Endodermal cell (in vitro differentiated cells): ENCODE results near the gene GRID1. TPM values are rescaled to one million over a fixed set of nuclear protein-coding genes. Genes with fewer than 3 reads are reported as not detected.

ENCODE experiments used
- DNase-seq: peaks from one replicate; pipeline ENCODE4 v3.0.0-alpha.2; 2017
- H3K27ac ChIP-seq: 2 replicates; pipeline ENCODE4 v1.5.1; 2013; ENCODE audit warnings: mild to moderate bottlenecking, low read depth, low read length, moderate library complexity
- H3K27me3 ChIP-seq: 2 replicates; pipeline ENCODE4 v1.6.1; 2013; ENCODE audit warnings: mild to moderate bottlenecking, low read length, moderate library complexity; ENCODE audit not compliant: insufficient read depth, control insufficient read depth, poor library complexity, severe bottlenecking
- H3K36me3 ChIP-seq: 2 replicates; pipeline ENCODE4 v1.7.0; 2013; ENCODE audit warnings: mild to moderate bottlenecking, low read length, moderate library complexity; ENCODE audit not compliant: control insufficient read depth, insufficient read depth
- H3K4me1 ChIP-seq: one replicate; pipeline ENCODE4 v1.7.0; 2013; ENCODE audit warnings: low read length; ENCODE audit not compliant: control insufficient read depth, insufficient read depth
- H3K4me3 ChIP-seq: 2 replicates; pipeline ENCODE4 v1.5.1; 2013; ENCODE audit warnings: mild to moderate bottlenecking, low read length, moderate library complexity
- H3K9ac ChIP-seq: 2 replicates; pipeline ENCODE4 v1.6.1; 2013; ENCODE audit warnings: mild to moderate bottlenecking, low read length, moderate library complexity; ENCODE audit not compliant: poor library complexity, severe bottlenecking; ENCODE audit errors: extremely low read depth
- H3K9me3 ChIP-seq: 2 replicates; pipeline ENCODE4 v1.6.1; 2013; ENCODE audit warnings: mild to moderate bottlenecking, low read length, moderate library complexity; ENCODE audit not compliant: control insufficient read depth
- H3K27ac Mint-ChIP-seq: 2 replicates; pipeline ENCODE4 v1.8.0; 2020; ENCODE audit warnings: mixed read lengths
- H3K27me3 Mint-ChIP-seq: 2 replicates; pipeline ENCODE4 v1.8.0; 2021; ENCODE audit warnings: mild to moderate bottlenecking, mixed read lengths; ENCODE audit not compliant: insufficient read depth
- H3K36me3 Mint-ChIP-seq: 2 replicates; pipeline ENCODE4 v1.8.0; 2020; ENCODE audit warnings: low read depth, mixed read lengths
- H3K4me1 Mint-ChIP-seq: 2 replicates; pipeline ENCODE4 v1.8.0; 2020; ENCODE audit warnings: mixed read lengths
- H3K4me3 Mint-ChIP-seq: 2 replicates; pipeline ENCODE4 v1.8.0; 2020; ENCODE audit warnings: mild to moderate bottlenecking, moderate library complexity, mixed read lengths
- H3K9me3 Mint-ChIP-seq: 2 replicates; pipeline ENCODE4 v1.8.0; 2020; ENCODE audit warnings: mild to moderate bottlenecking, mixed read lengths
- WGBS, 2 experiments: methylation state at CpG; one replicate each; pipeline versions ENCODE4 v1.1.5 to v1.1.7; 2013; ENCODE audit warnings: missing lambda C conversion rate in 2 of 2, mixed read lengths in 1 of 2; ENCODE audit not compliant: insufficient coverage in 1 of 2, insufficient read length in 1 of 2; 5-methylcytosine and 5-hydroxymethylcytosine counted together
- total RNA-seq, 2 donors: library from RNA; stranded (reverse); fragmentation: NEBNext Ultra II Directional in 1 of 2; extraction: Animal tissue kit (Norgen Biotek cat#: 25700) in 1 of 2; gene quantifications; 2 replicates in 1 of 2; 3 replicates in 1 of 2; pipeline ENCODE4 v1.2.1, GENCODE V29; 2021
- TF ChIP-seq, protein P1 (sequence below): fragments of 200-600 bp; sonication (generic); conservative IDR thresholded peaks from 2 replicates; pipeline ENCODE4 v1.5.0; 2021; ENCODE audit warnings: antibody characterized with exemption, mild to moderate bottlenecking

The GRID1 gene
- total RNA-seq, 2 donors from 2014 or later, result 0.13 to 0.53 TPM

DNA sequence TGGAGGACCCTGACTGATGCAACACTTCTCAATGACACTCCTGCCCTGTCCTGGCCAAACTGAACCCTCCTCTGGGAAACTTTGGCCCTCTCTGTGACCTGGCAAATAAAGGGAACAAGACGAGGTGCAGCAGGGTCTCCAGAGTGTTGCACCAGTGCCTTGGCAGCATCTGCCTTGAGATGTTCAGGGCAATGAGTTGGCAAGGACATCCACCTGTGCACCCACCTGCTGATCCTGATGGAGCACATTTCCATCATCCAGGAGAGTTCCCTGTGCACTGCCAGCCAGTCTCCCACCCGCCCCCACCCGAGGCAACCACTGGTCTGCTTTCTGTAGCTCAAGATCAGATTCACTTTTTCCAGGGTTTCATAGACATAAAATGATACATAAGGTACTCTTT is 407.4 kb downstream of the GRID1 start:
- H3K36me3 Mint-ChIP-seq, result no peaks in the 10 kb centered on the region
- Histone ChIP-seq H3K36me3 (no peaks in the 10 kb centered on the region), H3K9ac (no peak overlapping the region), H3K27ac (no peak overlapping the region), H3K27me3 (no peaks in the 10 kb centered on the region), H3K4me1 (no peaks in the 10 kb centered on the region), H3K9me3 (no peaks in the 10 kb centered on the region), H3K4me3 (no peak overlapping the region)
- no peak for DNase-seq
- peaks cover 4% of the 10 kb centered on the region for H3K4me1 Mint-ChIP-seq
- TF ChIP-seq, protein P1, sequence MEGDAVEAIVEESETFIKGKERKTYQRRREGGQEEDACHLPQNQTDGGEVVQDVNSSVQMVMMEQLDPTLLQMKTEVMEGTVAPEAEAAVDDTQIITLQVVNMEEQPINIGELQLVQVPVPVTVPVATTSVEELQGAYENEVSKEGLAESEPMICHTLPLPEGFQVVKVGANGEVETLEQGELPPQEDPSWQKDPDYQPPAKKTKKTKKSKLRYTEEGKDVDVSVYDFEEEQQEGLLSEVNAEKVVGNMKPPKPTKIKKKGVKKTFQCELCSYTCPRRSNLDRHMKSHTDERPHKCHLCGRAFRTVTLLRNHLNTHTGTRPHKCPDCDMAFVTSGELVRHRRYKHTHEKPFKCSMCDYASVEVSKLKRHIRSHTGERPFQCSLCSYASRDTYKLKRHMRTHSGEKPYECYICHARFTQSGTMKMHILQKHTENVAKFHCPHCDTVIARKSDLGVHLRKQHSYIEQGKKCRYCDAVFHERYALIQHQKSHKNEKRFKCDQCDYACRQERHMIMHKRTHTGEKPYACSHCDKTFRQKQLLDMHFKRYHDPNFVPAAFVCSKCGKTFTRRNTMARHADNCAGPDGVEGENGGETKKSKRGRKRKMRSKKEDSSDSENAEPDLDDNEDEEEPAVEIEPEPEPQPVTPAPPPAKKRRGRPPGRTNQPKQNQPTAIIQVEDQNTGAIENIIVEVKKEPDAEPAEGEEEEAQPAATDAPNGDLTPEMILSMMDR, result no peak
- H3K27ac Mint-ChIP-seq, result no peak overlapping the region
- peaks cover 23% of the 10 kb centered on the region for H3K27me3 Mint-ChIP-seq
- WGBS, 2 experiments, result 72 to 84% methylated on average over 3 of the region's 3 CpGs
- no peak overlapping the region for H3K4me3 Mint-ChIP-seq
- H3K9me3 Mint-ChIP-seq, result peaks cover 18% of the 10 kb centered on the region

DNA sequence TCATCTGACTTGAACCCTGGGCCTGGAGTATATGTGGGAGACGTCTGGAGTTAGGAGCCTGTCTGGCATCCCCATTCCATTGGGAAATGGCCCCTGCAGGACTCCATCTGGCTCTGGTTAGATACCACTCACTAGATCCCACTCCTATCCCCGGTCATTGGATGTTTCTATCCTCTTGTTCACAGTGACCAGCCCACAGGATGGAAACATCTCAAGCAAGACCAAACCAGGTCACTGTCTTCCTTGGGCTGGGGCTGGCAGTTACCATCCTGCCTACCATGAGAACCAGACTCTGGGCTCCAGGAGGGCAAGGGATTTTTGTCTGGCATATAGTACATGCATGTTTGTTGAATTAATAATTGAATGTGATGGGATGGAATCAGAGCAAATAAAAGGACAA is 415.7 kb downstream of the GRID1 start:
- Mint-ChIP-seq H3K9me3 (no peaks in the 10 kb centered on the region), H3K4me1 (no peaks in the 10 kb centered on the region), H3K27ac (no peak overlapping the region), H3K4me3 (no peak overlapping the region), H3K27me3 (peaks cover 5% of the 10 kb centered on the region), H3K36me3 (no peaks in the 10 kb centered on the region)
- TF ChIP-seq, protein P1, result no peak
- no peak overlapping the region for H3K27ac ChIP-seq
- H3K36me3 ChIP-seq, result no peaks in the 10 kb centered on the region
- no peaks in the 10 kb centered on the region for H3K9me3 ChIP-seq
- no peak overlapping the region for H3K4me3 ChIP-seq
- no peak overlapping the region for H3K9ac ChIP-seq
- H3K4me1 ChIP-seq, result no peaks in the 10 kb centered on the region
- DNase-seq, result no peak
- 85% methylated on average over 2 of the region's 2 CpGs; no CpG with 5 or more reads in 1 of the 2 experiments for WGBS, 2 experiments
- no peaks in the 10 kb centered on the region for H3K27me3 ChIP-seq

DNA sequence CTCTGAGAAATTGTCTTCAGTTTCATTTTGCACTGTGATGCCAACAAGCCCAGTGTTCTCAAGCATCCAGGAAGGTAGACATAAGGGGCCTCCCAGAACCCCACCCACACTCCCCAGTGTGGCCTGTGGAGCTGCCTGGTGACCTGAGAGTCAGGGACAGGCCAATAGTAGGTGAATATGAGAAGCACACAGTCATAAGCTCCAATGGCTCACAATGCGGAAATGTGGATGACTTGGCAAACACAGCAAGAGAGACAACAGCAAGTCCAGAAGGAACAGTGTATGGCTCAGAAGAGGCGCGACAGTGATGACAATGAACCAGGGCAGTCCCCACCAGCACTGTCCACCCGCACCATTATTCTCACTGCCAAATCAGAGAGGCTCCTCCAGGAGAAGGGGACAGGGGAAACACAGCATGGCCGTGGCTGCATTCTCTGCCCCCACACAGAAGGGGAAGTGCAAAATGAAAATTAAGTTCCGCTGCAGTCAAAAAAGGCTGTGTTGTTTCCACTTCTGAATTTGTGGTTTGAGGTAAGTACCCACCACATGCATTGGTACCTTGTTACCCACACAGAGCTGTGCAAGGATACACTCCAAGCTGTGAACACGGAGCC is 419.8 kb downstream of the GRID1 start:
- 93 to 98% methylated on average over 4 to 7 of the region's 7 CpGs for WGBS, 2 experiments
- DNase-seq, result no peak
- H3K27me3 Mint-ChIP-seq, result no peaks in the 10 kb centered on the region
- H3K36me3 ChIP-seq, result no peaks in the 10 kb centered on the region
- H3K36me3 Mint-ChIP-seq, result no peaks in the 10 kb centered on the region
- H3K4me3 Mint-ChIP-seq, result no peak overlapping the region
- no peaks in the 10 kb centered on the region for H3K27me3 ChIP-seq
- no peak overlapping the region for H3K27ac ChIP-seq
- H3K4me3 ChIP-seq, result no peak overlapping the region
- no peaks in the 10 kb centered on the region for H3K4me1 Mint-ChIP-seq
- H3K9me3 Mint-ChIP-seq, result no peaks in the 10 kb centered on the region
- TF ChIP-seq, protein P1, result no peak
- no peak overlapping the region for H3K9ac ChIP-seq
- H3K27ac Mint-ChIP-seq, result no peak overlapping the region
- no peaks in the 10 kb centered on the region for H3K4me1 ChIP-seq
- no peaks in the 10 kb centered on the region for H3K9me3 ChIP-seq
